ENCODE results near the gene RAET1L. TPM values are rescaled to one million over a fixed set of nuclear protein-coding genes. Genes with fewer than 3 reads are reported as not detected.

The RAET1L gene
- total and polyA plus RNA-seq, 4 donors: not detected

- no peak for TF ChIP-seq MAX (IDR thresholded peaks at IDR 0.05)
- TF ChIP-seq YY1 (IDR thresholded peaks at IDR 0.05): no peak
Measured at GRCh38 chr6:149990661-149991471, 34.5 kb downstream of the RAET1L start (continued).

- no peaks in the 10 kb centered on the region for H3K36me3 ChIP-seq (ENCODE audit: control insufficient read depth in 4 of 4, insufficient read depth in 3 of 4, low read depth in 1 of 4, low read length in 3 of 4)
- no peak for DNase-seq (ENCODE audit: low spot score)
- H3K9me3 ChIP-seq (ENCODE audit: control insufficient read depth in 4 of 4, low read length in 3 of 4): peaks cover 0 to 7% (median 4%) of the 10 kb centered on the region in 4 donors
- H3K9ac ChIP-seq (ENCODE audit: low read depth in 1 of 2, low read length in 2 of 2): no peak overlapping the region
- H3K27ac ChIP-seq (ENCODE audit: low read depth in 1 of 2, low read length in 2 of 2): no peak overlapping the region
- H3K4me1 ChIP-seq (ENCODE audit: control insufficient read depth in 4 of 4, insufficient read depth in 4 of 4, low read length in 3 of 4): peaks cover 0 to 16% (median 9%) of the 10 kb centered on the region in 4 donors
- WGBS: 4% methylated on average over 32 of the region's 32 CpGs
- peaks cover 0 to 31% (median 18%) of the 10 kb centered on the region in 4 donors for H3K27me3 ChIP-seq (ENCODE audit: control insufficient read depth in 4 of 4, insufficient read depth in 4 of 4, low read length in 3 of 4)
- H3K4me3 ChIP-seq (ENCODE audit: low read depth in 1 of 3, low read length in 3 of 3): peak overlapping the region in 1 of 3 donors; percentile 41
- no peak for TF ChIP-seq FOXA2 (IDR thresholded peaks at IDR 0.05)
- TF ChIP-seq TAF1 (conservative IDR thresholded peaks at IDR 0.05): no peak
- TF ChIP-seq ZBTB33 (IDR thresholded peaks at IDR 0.05): no peak
Measured at GRCh38 chr6:149990212-149990660, 35.1 kb downstream of the RAET1L start.

DNA sequence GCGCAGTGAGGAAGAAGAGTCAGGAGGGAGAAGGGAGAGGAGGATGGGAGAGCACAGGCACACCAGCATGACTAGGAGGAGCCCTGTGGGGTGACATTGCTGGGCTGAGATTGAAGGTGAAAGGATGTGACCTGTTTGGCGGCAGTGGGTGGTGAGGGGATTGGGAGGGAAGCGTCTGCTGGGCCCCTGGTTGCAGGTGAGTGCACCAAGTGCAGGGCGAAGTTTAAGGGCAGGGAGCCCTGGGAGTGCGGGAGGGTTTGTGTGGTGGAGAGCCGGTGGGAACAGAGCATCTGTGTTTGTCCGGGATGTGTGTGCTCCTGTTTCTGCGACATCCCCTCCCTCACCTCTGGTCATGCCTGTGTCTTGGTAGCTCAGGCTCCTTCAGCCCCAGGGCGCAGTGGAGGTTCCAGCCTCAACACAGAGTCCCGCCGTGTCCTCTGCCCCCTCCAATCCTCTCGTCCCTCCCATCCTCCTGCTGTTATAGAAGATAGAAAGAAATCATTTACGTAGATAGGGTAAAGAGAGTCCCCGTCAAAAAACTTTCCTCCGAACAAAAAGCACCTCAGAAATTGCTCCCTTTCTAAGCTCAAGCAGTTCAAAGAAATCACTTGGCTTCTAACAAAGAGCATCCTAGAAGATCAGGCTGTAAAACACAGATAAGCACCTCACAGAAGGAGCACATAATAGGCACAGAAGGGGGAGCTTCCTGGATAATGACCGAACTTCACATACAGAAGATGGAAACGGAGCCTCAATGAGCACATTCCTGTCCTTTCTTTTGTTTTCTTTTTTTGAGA, 36.6 kb downstream of the RAET1L start:
- no peak overlapping the region for H3K27ac ChIP-seq (ENCODE audit: low read depth in 1 of 2, low read length in 2 of 2)
- H3K9me3 ChIP-seq (ENCODE audit: control insufficient read depth in 4 of 4, low read length in 3 of 4): peaks cover 0 to 7% (median 4%) of the 10 kb centered on the region in 4 donors
- TF ChIP-seq FOXA1 (IDR thresholded peaks at IDR 0.05): no peak
- TF ChIP-seq, protein P1, sequence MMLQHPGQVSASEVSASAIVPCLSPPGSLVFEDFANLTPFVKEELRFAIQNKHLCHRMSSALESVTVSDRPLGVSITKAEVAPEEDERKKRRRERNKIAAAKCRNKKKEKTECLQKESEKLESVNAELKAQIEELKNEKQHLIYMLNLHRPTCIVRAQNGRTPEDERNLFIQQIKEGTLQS (IDR thresholded peaks at IDR 0.05): no peak
- no peak for DNase-seq (ENCODE audit: low spot score)
- no peaks in the 10 kb centered on the region for H3K36me3 ChIP-seq (ENCODE audit: control insufficient read depth in 4 of 4, insufficient read depth in 3 of 4, low read depth in 1 of 4, low read length in 3 of 4)
- H3K4me3 ChIP-seq (ENCODE audit: low read depth in 1 of 3, low read length in 3 of 3): no peak overlapping the region
- H3K27me3 ChIP-seq (ENCODE audit: control insufficient read depth in 4 of 4, insufficient read depth in 4 of 4, low read length in 3 of 4): peaks cover 5 to 36% (median 19%) of the 10 kb centered on the region in 4 donors
- H3K4me1 ChIP-seq (ENCODE audit: control insufficient read depth in 4 of 4, insufficient read depth in 4 of 4, low read length in 3 of 4): peaks cover 0 to 16% (median 9%) of the 10 kb centered on the region in 4 donors
- 9% methylated on average over 17 of the region's 17 CpGs for whole genome bisulfite sequencing
- H3K9ac ChIP-seq (ENCODE audit: low read depth in 1 of 2, low read length in 2 of 2): no peak overlapping the region

- Histone ChIP-seq H3K36me3 (ENCODE audit: control insufficient read depth in 4 of 4, insufficient read depth in 3 of 4, low read depth in 1 of 4, low read length in 3 of 4) (no peaks in the 10 kb centered on the region), H3K9me3 (ENCODE audit: control insufficient read depth in 4 of 4, low read length in 3 of 4) (peaks cover 0 to 7% (median 4%) of the 10 kb centered on the region in 4 donors), H3K27ac (ENCODE audit: low read depth in 1 of 2, low read length in 2 of 2) (no peak overlapping the region), H3K27me3 (ENCODE audit: control insufficient read depth in 4 of 4, insufficient read depth in 4 of 4, low read length in 3 of 4) (peaks cover 5 to 36% (median 20%) of the 10 kb centered on the region in 4 donors), H3K4me3 (ENCODE audit: low read depth in 1 of 3, low read length in 3 of 3) (no peak overlapping the region), H3K9ac (ENCODE audit: low read depth in 1 of 2, low read length in 2 of 2) (no peak overlapping the region), H3K4me1 (ENCODE audit: control insufficient read depth in 4 of 4, insufficient read depth in 4 of 4, low read length in 3 of 4) (peaks cover 0 to 16% (median 9%) of the 10 kb centered on the region in 4 donors)
- 33% methylated on average over 2 of the region's 2 CpGs for WGBS
- DNase-seq (ENCODE audit: low spot score): no peak
- no peak for TF ChIP-seq RAD21 (IDR thresholded peaks at IDR 0.05)
- no peak for TF ChIP-seq SP1 (IDR thresholded peaks at IDR 0.05)
- TF ChIP-seq HNF4G (IDR thresholded peaks at IDR 0.05): no peak
- no peak for TF ChIP-seq ZBTB33 (IDR thresholded peaks at IDR 0.05)
- TF ChIP-seq EGR1 (IDR thresholded peaks at IDR 0.05; ENCODE audit: low read depth in 2 of 2): no peak
- no peak for TF ChIP-seq GABPA (IDR thresholded peaks at IDR 0.05 in 1 of 2, conservative IDR thresholded peaks at IDR 0.05 in 1 of 2)
Measured at GRCh38 chr6:149987602-149988107, 37.7 kb downstream of the RAET1L start.
